GM06990 (cell line): ENCODE results near the gene DGKH.

ENCODE experiments used
- DNase-seq: peaks from one replicate; pipeline ENCODE4 v3.0.0-alpha.2; 2011; ENCODE audit not compliant: insufficient read length; ENCODE audit errors: extremely low read depth
- H3K27me3 ChIP-seq: replicated peaks from 2 replicates; pipeline ENCODE4 v1.6.0; 2011; ENCODE audit warnings: low read length; ENCODE audit not compliant: control insufficient read depth, insufficient read depth
- H3K36me3 ChIP-seq: 2 replicates; pipeline ENCODE4 v1.5.1; 2011; ENCODE audit warnings: low read length; ENCODE audit not compliant: control insufficient read depth, insufficient read depth
- H3K4me3 ChIP-seq: replicated peaks from 2 replicates; pipeline ENCODE4 v1.5.1; 2011; ENCODE audit warnings: low read depth, mild to moderate bottlenecking, control low read depth, low read length
- TF ChIP-seq, protein P1 (sequence below): IDR thresholded peaks from 2 replicates; pipeline ENCODE4 v1.5.1; 2011; ENCODE audit warnings: low read length, control low read depth, mild to moderate bottlenecking, inconsistent platforms; ENCODE audit not compliant: insufficient read depth, poor library complexity, severe bottlenecking

The DGKH gene

DNA sequence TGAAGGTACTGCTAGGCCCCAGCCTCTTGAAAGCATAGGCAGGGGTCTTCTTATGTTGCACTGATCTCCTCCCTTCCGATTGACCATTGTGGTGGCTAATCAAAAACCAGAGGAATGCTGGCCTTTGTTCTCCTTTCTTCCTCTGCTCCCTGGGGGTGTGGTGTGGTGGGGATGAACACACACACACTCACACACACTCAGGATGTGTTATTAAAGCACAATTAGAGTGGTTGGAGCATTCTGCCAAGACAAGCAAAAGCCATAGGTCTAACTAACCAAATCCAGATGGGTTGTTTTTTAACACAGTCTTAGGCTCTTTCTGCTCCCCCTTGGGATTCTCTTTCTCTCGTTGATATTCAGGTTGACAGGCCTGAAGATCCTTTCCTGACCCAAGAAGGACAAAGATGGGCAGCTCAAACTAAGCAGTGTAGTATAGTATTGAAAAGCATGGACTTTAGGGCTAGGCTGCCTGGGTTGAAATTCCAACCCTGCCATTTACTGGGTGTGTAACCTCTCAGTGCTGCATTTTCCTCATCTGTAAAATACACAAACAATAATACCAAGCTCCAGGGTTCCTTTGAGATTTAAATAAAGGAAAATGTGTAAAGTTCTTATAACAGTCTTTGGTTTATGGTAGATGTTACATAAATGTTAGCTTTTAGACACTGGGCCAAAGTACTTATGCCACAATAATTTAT, 25.5 kb upstream of the DGKH start:
- TF ChIP-seq, protein P1, sequence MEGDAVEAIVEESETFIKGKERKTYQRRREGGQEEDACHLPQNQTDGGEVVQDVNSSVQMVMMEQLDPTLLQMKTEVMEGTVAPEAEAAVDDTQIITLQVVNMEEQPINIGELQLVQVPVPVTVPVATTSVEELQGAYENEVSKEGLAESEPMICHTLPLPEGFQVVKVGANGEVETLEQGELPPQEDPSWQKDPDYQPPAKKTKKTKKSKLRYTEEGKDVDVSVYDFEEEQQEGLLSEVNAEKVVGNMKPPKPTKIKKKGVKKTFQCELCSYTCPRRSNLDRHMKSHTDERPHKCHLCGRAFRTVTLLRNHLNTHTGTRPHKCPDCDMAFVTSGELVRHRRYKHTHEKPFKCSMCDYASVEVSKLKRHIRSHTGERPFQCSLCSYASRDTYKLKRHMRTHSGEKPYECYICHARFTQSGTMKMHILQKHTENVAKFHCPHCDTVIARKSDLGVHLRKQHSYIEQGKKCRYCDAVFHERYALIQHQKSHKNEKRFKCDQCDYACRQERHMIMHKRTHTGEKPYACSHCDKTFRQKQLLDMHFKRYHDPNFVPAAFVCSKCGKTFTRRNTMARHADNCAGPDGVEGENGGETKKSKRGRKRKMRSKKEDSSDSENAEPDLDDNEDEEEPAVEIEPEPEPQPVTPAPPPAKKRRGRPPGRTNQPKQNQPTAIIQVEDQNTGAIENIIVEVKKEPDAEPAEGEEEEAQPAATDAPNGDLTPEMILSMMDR = no peak
- DNase-seq = no peak
- Histone ChIP-seq H3K36me3 (no peaks in the 10 kb centered on the region), H3K27me3 (no peaks in the 10 kb centered on the region), H3K4me3 (no peak overlapping the region)

DNA sequence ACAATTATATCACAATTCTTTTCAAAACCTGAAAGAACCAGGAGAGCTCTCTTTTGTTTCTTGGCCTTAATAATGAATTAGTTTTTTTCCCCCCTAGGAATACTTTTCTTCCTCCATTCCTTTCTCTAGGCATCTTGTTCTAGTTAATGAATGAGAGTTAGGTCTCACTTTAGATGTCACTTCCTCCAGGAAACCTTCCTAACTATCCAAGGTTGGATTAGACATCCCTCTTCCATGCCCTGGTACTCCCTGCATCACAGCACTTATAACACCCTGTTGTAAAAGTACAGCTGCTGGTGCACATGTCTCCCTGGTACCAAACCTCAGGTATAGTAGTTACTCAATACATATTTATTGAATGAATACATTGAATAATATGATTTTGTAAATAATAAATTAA, 21.2 kb upstream of the DGKH start:
- TF ChIP-seq, protein P1 = no peak

DNA sequence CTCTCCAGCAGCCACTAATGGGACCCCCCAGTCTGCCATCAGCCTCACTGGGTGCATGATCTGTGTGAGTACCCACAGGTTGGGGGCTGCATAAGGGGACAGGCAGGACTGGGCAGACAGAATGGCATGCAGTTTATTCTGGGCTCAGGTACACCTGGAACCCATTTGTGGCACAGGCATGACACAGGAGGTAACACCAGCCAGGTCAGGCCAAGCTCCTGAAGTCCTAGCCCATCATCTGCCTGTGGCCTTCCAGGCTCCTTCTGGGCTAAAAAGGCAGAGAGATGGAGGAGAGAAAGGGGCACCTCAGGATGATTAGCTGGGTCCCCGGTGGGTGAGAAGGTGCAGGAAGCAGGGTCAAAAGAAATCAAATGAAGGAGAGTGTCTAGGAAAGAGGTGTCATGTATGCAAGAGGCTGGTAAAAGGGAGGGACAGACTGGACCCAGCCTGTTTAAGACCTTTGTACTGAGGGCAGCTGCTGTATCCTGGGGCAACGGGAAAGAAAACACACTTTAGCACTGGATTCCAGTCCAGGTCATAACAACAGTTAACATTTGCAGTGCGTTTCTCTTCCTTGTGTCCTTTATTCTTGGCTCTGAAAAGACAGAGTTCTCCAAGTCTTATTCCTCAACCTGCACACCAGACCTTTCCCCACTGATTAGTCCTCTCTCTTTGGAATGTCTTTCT, 20.2 kb upstream of the DGKH start:
- no peak for DNase-seq
- H3K36me3 ChIP-seq = no peaks in the 10 kb centered on the region
- no peak overlapping the region for H3K4me3 ChIP-seq
- TF ChIP-seq, protein P1 = no peak
- H3K27me3 ChIP-seq = no peaks in the 10 kb centered on the region

More for the DNA sequence above, 21.2 kb upstream of the DGKH start:
- no peak for DNase-seq
- H3K27me3 ChIP-seq = no peaks in the 10 kb centered on the region
- H3K36me3 ChIP-seq = no peaks in the 10 kb centered on the region
- no peak overlapping the region for H3K4me3 ChIP-seq

DNA sequence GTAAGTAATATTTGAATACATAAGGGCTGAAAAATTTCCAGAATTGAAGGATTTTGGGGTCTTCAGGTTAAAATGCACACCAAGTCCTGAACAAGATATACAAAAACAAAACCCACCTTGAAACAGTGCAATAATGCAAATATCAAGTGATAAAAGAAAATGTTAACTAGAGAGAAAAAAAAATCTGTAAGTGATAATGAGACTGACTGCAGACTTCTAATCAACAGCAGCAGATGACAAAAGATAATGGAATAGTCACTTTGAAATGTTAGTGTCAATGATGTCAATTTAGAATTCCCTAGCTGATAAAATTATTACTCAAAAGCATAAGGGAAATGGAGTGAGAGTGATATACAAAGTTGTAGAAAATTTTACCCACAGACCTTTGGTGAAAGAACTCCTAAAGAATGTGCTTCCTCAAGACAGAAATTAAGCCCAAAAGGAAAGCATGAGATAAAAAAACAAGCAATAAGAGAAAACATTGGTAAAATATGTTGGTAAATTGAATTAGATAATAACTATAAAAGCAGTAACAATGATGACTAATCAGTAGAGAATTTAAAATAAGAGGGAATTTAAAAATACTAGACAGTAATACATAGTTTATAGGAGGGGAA, 12.4 kb upstream of the DGKH start:
- Histone ChIP-seq H3K36me3 (no peaks in the 10 kb centered on the region), H3K4me3 (no peak overlapping the region), H3K27me3 (no peaks in the 10 kb centered on the region)
- TF ChIP-seq, protein P1 = no peak
- no peak for DNase-seq

DNA sequence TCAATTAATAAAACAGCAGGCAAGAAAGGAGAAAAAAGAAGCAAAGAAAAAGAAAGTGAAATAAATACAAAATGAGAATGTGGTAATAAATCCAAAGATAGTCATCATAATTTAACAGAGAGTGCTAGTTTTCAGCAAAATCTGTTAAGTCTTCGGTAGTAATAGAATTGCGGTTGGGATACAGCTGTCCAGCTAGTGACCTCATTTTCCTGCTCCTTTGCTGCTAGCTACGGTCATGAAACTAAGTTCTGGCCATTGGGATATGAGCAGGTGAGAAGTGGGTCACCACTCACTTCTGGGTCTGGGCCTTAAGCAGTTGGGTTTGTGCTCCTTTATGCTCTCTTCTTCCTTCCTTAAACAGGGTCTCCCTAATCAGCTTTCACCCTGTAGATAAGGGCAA, 11.7 kb upstream of the DGKH start:
- no peaks in the 10 kb centered on the region for H3K27me3 ChIP-seq
- H3K4me3 ChIP-seq = no peak overlapping the region
- H3K36me3 ChIP-seq = no peaks in the 10 kb centered on the region
- TF ChIP-seq, protein P1 = no peak
- DNase-seq = no peak
